Peyer's patch (tissue), 4 donors: ENCODE results near the gene KLHL29.

Experiments
- CTCF ChIP-seq, 6 experiments: fragments of 450-650 bp in 4 of 6; fragments of 200-600 bp in 2 of 6; sonication (generic) in 1 of 6; IDR thresholded peaks; one replicate each; pipeline ENCODE4 v1.5.1; 2017 to 2019; ENCODE audit warnings: antibody characterized with exemption in 6 of 6, mild to moderate bottlenecking in 3 of 6, moderate library complexity in 1 of 6
- POLR2A ChIP-seq, 2 donors: fragments of 450-650 bp; IDR thresholded peaks; one replicate each; pipeline ENCODE4 v1.5.1; 2017; ENCODE audit warnings: antibody characterized with exemption in 2 of 2, mild to moderate bottlenecking in 2 of 2, moderate library complexity in 2 of 2

DNA sequence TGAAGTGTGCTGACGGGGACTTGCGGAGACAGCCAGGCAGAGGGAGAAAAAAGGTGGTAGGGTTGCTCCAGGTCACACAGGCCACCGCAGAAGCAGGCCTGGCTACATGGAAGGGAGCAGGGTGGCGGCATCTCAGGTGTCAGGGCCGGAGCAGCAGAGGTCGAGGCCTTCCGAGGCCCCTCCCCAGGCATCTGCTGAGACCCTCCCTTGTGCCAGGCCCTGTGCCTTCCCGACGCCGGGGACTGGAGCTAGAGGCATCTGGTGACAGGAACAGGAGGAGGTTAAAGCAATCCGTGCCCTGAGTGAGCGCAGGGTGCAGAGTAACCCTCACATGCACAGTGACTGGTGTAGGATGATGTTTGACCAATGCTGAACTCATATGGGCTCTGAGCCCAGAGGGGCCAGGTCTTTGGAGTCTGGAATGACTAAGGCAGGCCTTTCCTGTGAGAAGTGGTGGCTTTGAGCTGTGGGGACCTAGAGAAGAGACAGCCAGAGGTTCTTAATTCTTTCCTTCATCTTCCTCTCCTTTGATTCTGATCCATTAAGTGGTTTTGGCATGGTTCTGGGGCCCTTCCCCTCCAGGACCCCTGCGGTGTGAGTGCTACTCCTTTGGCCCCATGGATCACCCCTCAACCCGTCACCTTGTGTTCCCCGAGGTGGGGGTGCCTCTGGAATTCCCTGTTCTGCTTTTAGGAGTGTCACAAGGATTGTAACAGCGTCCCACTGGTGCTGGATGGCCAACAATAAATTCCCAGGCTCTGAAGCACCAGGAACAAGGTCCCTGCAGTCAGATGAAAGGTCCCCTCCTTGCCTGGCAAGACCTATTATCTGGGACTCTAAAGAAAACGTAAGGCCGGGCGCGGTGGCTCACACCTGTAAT lies 72.1 kb downstream of the KLHL29 start:
- no peak for TF ChIP-seq CTCF (IDR thresholded peaks at IDR 0.05)
- no peak for TF ChIP-seq POLR2A (IDR thresholded peaks at IDR 0.05)
